Osteoblast (primary cell): ENCODE measurements around the gene CCT3. TPM values are rescaled to one million over a fixed set of nuclear protein-coding genes. Genes with fewer than 3 reads are reported as not detected.
A peak's percentile ranks its signal among the peaks of the same experiment; 100 is the strongest.

Experiments used
- DNase-seq: peaks from one replicate; pipeline ENCODE4 v3.0.0; 2011; ENCODE audit warnings: low spot score, mixed read lengths; ENCODE audit not compliant: insufficient read length; ENCODE audit errors: missing footprints
- H2AFZ ChIP-seq: 2 replicates; pipeline ENCODE4 v1.6.0; 2011; ENCODE audit warnings: mild to moderate bottlenecking, low read length
- H3K27ac ChIP-seq: 2 replicates; pipeline ENCODE4 v1.5.1; 2011; ENCODE audit warnings: mild to moderate bottlenecking, low read depth, low read length, moderate library complexity
- H3K27me3 ChIP-seq: 2 replicates; pipeline ENCODE4 v1.6.0; 2012; ENCODE audit warnings: mild to moderate bottlenecking, control low read depth, inconsistent platforms, low read length, moderate library complexity; ENCODE audit not compliant: insufficient read depth
- H3K36me3 ChIP-seq: 2 replicates; pipeline ENCODE4 v1.5.1; 2011; ENCODE audit warnings: mild to moderate bottlenecking, low read length, control low read depth, moderate library complexity; ENCODE audit not compliant: insufficient read depth
- H3K4me1 ChIP-seq: 2 replicates; pipeline ENCODE4 v1.5.1; 2011; ENCODE audit warnings: mild to moderate bottlenecking, low read length, control low read depth, moderate library complexity; ENCODE audit not compliant: insufficient read depth
- H3K4me2 ChIP-seq: 2 replicates; pipeline ENCODE4 v1.6.0; 2011; ENCODE audit warnings: mild to moderate bottlenecking, low read length; ENCODE audit not compliant: insufficient read depth
- H3K4me3 ChIP-seq: fragments of 200-600 bp; sonication (generic); 3 replicates; pipeline ENCODE4 v1.5.1; 2012; ENCODE audit warnings: mild to moderate bottlenecking, low read length, inconsistent platforms; ENCODE audit not compliant: insufficient read depth
- H3K79me2 ChIP-seq: 2 replicates; pipeline ENCODE4 v1.6.0; 2012; ENCODE audit warnings: mild to moderate bottlenecking, low read length, control low read depth, inconsistent platforms; ENCODE audit not compliant: insufficient read depth
- H3K9me3 ChIP-seq: 2 replicates; pipeline ENCODE4 v1.5.1; 2011; ENCODE audit warnings: low read depth, low read length, control low read depth
- H4K20me1 ChIP-seq: 2 replicates; pipeline ENCODE4 v1.6.0; 2012; ENCODE audit warnings: mild to moderate bottlenecking, low read length, control low read depth; ENCODE audit not compliant: insufficient read depth
- CTCF ChIP-seq: IDR thresholded peaks from 2 replicates; pipeline ENCODE4 v1.5.1; 2011; ENCODE audit warnings: mild to moderate bottlenecking, low read depth, low read length, moderate library complexity; ENCODE audit errors: extremely low read depth
- total RNA-seq: library from RNA; depleted of rRNA; stranded (reverse); fragments of >200 nt; gene quantifications from 2 replicates; pipeline ENCODE4 v1.2.3, GENCODE V29; 2012

CCT3 gene
- total RNA-seq, 1 donor = 258 TPM

DNA sequence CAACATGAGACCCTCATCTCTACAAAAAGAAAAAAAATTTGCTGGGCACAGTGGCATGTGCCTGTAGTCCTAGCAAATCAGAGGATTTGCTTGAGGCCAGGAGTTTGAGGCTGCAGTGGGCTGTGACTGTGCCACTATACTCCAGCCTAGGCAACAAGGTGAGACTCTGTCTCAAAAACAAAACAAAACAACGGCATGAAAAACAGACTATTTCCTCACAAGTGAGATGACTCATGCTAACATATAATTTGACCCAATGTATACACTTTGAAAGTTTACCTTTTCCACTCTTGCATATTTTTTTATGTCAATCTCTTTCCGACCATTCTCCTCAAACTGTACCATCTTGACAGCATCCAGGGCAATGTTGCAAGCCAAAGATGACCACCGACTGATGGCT is 17.5 kb downstream of the CCT3 start:
- no peak for TF ChIP-seq CTCF
- peaks cover 2% of the 10 kb centered on the region for H3K79me2 ChIP-seq
- H3K36me3 ChIP-seq = peaks cover 87% of the 10 kb centered on the region
- no peaks in the 10 kb centered on the region for H3K4me1 ChIP-seq
- no peaks in the 10 kb centered on the region for H3K27me3 ChIP-seq
- no peaks in the 10 kb centered on the region for H3K9me3 ChIP-seq
- no peak for DNase-seq
- no peak overlapping the region for H3K4me3 ChIP-seq
- H4K20me1 ChIP-seq = peaks cover 2% of the 10 kb centered on the region
- no peak overlapping the region for H3K4me2 ChIP-seq
- H2AFZ ChIP-seq = no peak overlapping the region
- no peak overlapping the region for H3K27ac ChIP-seq

DNA sequence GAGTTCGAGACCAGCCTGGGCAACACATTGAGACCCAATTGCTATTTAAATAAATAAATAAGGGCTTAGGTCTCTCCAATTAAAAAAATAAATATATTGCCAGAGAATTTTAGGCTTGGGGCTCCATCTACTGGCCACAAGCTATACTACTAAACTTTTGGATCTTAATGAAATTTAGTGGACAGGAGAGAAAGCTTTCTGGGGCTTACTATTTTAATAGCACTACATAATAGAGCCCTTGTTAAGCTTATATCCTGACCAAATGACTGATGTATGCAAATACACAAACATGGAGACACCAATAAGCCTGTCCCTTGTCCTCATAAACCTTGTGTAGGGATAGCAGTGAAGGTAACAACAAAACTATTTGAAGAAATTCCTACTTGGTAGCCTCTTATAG is 18.4 kb downstream of the CCT3 start:
- peaks cover 86% of the 10 kb centered on the region for H3K36me3 ChIP-seq
- H3K4me1 ChIP-seq = no peaks in the 10 kb centered on the region
- H4K20me1 ChIP-seq = peaks cover 2% of the 10 kb centered on the region
- no peak overlapping the region for H3K27ac ChIP-seq
- DNase-seq = peak; percentile 81
- no peak overlapping the region for H3K4me2 ChIP-seq
- H3K79me2 ChIP-seq = peaks cover 2% of the 10 kb centered on the region
- no peaks in the 10 kb centered on the region for H3K9me3 ChIP-seq
- no peak overlapping the region for H2AFZ ChIP-seq
- no peak overlapping the region for H3K4me3 ChIP-seq
- no peaks in the 10 kb centered on the region for H3K27me3 ChIP-seq
- TF ChIP-seq CTCF = peak; percentile 63

- no peak overlapping the region for H2AFZ ChIP-seq
- TF ChIP-seq CTCF = no peak
- H4K20me1 ChIP-seq = peaks cover 2% of the 10 kb centered on the region
- H3K27ac ChIP-seq = no peak overlapping the region
- H3K27me3 ChIP-seq = no peaks in the 10 kb centered on the region
- H3K36me3 ChIP-seq = peaks cover 86% of the 10 kb centered on the region
- H3K79me2 ChIP-seq = peaks cover 2% of the 10 kb centered on the region
- H3K4me1 ChIP-seq = no peaks in the 10 kb centered on the region
- no peak overlapping the region for H3K4me3 ChIP-seq
- DNase-seq = peak; percentile 17
- no peaks in the 10 kb centered on the region for H3K9me3 ChIP-seq
- H3K4me2 ChIP-seq = no peak overlapping the region
These were observed 21.2 kb downstream of the CCT3 start for GRCh38 chr1:156316909-156317308.

DNA sequence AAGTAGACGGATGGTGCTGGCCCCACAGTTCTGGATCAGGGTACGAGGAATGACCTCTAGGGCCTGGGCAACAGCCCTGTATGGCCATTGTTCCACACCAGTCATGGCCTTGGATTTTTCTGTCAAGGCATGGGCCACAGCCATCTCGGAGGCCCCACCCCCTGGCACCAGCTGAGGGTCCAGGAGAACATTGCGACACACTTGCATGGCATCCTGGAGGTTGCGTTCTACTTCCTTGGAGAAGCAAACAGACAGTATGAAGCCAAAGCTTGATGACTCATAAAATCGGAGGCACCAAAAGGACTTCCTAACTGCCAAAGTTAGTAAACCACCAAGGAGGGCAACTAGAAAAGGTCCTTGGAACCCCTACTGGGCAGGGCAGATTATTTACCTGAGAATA is 27.1 kb downstream of the CCT3 start:
- Histone ChIP-seq H2AFZ (no peak overlapping the region), H3K4me1 (peaks cover 12% of the 10 kb centered on the region), H3K79me2 (peaks cover 3% of the 10 kb centered on the region), H3K4me3 (no peak overlapping the region), H4K20me1 (peaks cover 5% of the 10 kb centered on the region), H3K4me2 (no peak overlapping the region), H3K27ac (no peak overlapping the region), H3K27me3 (no peaks in the 10 kb centered on the region), H3K36me3 (peaks cover 70% of the 10 kb centered on the region), H3K9me3 (no peaks in the 10 kb centered on the region)
- TF ChIP-seq CTCF = no peak
- DNase-seq = peak; percentile 58
